HepG2 (cell line): ENCODE measurements around the gene SLC43A1. TPM values are rescaled to one million over a fixed set of nuclear protein-coding genes. Genes with fewer than 3 reads are reported as not detected.

Experiments used
- ATAC-seq: fragments of 200-7000 bp; cut with Tn5 transposase; 3 replicates; pipeline ENCODE4 v1.9.1; 2020; ENCODE audit warnings: mild to moderate bottlenecking, moderate library complexity
- BruUV-seq: library from RNA; stranded (reverse); fragments of 400-500 nt; replicated peaks from 2 replicates; lab custom pipeline; 2021; lab: Mats Ljungman, UMichigan
- CTCF ChIA-PET: fragments of 300-600 bp; formaldehyde crosslinking; extraction: SDS; loops from one replicate; lab custom pipeline; 2021; ENCODE audit warnings: low total read pairs, inconsistent platforms, low intra/inter-chr PET ratio; lab: Yijun Ruan, JAX
- POLR2A ChIA-PET: fragments of 350-600 bp; sonication (Branson Sonifier 250); formaldehyde crosslinking; loops from one replicate; lab custom pipeline; 2020; ENCODE audit warnings: antibody characterized with exemption, inconsistent platforms; lab: Yijun Ruan, JAX
- DNase-seq: peaks from one replicate; pipeline ENCODE4 v3.0.0-alpha.2; 2015; ENCODE audit warnings: low spot score
- FAIRE-seq: peaks from 3 replicates; lab custom pipeline; 2011; peaks lifted over from hg19 to GRCh38; lab: Jason Lieb, UNC
- H2AFZ ChIP-seq: one replicate; pipeline ENCODE4 v1.6.1; 2011; ENCODE audit warnings: low read length, inconsistent platforms
- H3K27ac ChIP-seq: fragments of 300-600 bp; 3 replicates; pipeline ENCODE4 v1.8.0; 2011; ENCODE audit warnings: mixed run types, mild to moderate bottlenecking, mixed read lengths, low read length, inconsistent platforms; ENCODE audit not compliant: insufficient read depth; ENCODE audit errors: extremely low read length
- H3K27me3 ChIP-seq, 2 experiments: fragments of 200-600 bp in 1 of 2; 2 replicates in 1 of 2; 3 replicates in 1 of 2; pipeline versions ENCODE4 v1.6.0 to v1.8.0; 2011; ENCODE audit warnings: low read length in 2 of 2, mild to moderate bottlenecking in 2 of 2, moderate library complexity in 2 of 2, inconsistent platforms in 1 of 2; ENCODE audit not compliant: insufficient read depth in 2 of 2, control insufficient read depth in 1 of 2
- H3K36me3 ChIP-seq, 2 experiments: fragments of 200-600 bp in 1 of 2; replicated peaks in 1 of 2; 2 replicates in 1 of 2; 3 replicates in 1 of 2; pipeline versions ENCODE4 v1.5.1 to v1.8.0; 2011; ENCODE audit warnings: low read length in 2 of 2, inconsistent platforms in 1 of 2; ENCODE audit not compliant: insufficient read depth in 2 of 2, control insufficient read depth in 1 of 2
- H3K4me1 ChIP-seq: 2 replicates; pipeline ENCODE4 v1.5.1; 2012; ENCODE audit warnings: low read length, inconsistent platforms; ENCODE audit not compliant: insufficient read depth
- H3K4me2 ChIP-seq: 2 replicates; pipeline ENCODE4 v1.6.0; 2011; ENCODE audit warnings: low read depth, low read length, inconsistent platforms
- H3K4me3 ChIP-seq, 3 experiments: fragments of 200-600 bp in 1 of 3; sonication (generic), shearing (Covaris generic) in 1 of 3; replicated peaks in 1 of 3; 2 replicates each; pipeline ENCODE4 v1.5.1; 2011 to 2016; ENCODE audit warnings: low read length in 3 of 3, inconsistent platforms in 2 of 3, low read depth in 2 of 3, mild to moderate bottlenecking in 2 of 3, control low read depth in 1 of 3, mixed read lengths in 1 of 3; ENCODE audit not compliant: insufficient read depth in 1 of 3
- H3K79me2 ChIP-seq: one replicate; pipeline ENCODE4 v1.6.1; 2011; ENCODE audit warnings: low read length, inconsistent platforms; ENCODE audit not compliant: insufficient read depth
- H3K9ac ChIP-seq: 2 replicates; pipeline ENCODE4 v1.6.0; 2011; ENCODE audit warnings: mild to moderate bottlenecking, low read depth, low read length, inconsistent platforms; ENCODE audit not compliant: insufficient read depth
- H3K9me3 ChIP-seq: 2 replicates; pipeline ENCODE4 v1.5.1; 2012; ENCODE audit warnings: mild to moderate bottlenecking, low read length
- H4K20me1 ChIP-seq: 2 replicates; pipeline ENCODE4 v1.6.0; 2011; ENCODE audit warnings: inconsistent platforms, mild to moderate bottlenecking, low read length, moderate library complexity; ENCODE audit not compliant: insufficient read depth
- CBFB ChIP-seq: sonication (generic); formaldehyde crosslinking; IDR thresholded peaks from 2 replicates; pipeline ENCODE4 v1.4.0; 2020; ENCODE audit warnings: missing genetic modification reagents
- CCAR2 ChIP-seq: fragments of 200-400 bp; formaldehyde crosslinking; optimal IDR thresholded peaks from 2 replicates; pipeline ENCODE3; 2018; ENCODE audit warnings: low read depth, mild to moderate bottlenecking, low read length, moderate library complexity
- FOXA1 ChIP-seq, 2 experiments: fragments of 450-650 bp in 1 of 2; sonication (generic) in 1 of 2; formaldehyde crosslinking in 1 of 2; IDR thresholded peaks; 2 replicates each; pipeline versions ENCODE4 v1.4.0 to v1.6.1; 2016 to 2020; ENCODE audit warnings: missing genetic modification reagents in 1 of 2
- HHEX ChIP-seq: IDR thresholded peaks from 2 replicates; pipeline ENCODE4 v1.6.1; 2016; ENCODE audit warnings: control low read depth
- KDM5B ChIP-seq: sonication (generic); formaldehyde crosslinking; IDR thresholded peaks from 2 replicates; pipeline ENCODE4 v1.4.0; 2020; ENCODE audit warnings: missing genetic modification reagents, mild to moderate bottlenecking, borderline replicate concordance
- MIER2 ChIP-seq: IDR thresholded peaks from 2 replicates; pipeline ENCODE4 v1.6.1; 2016; ENCODE audit warnings: missing biosample characterization, missing genetic modification reagents
- RBFOX2 ChIP-seq: fragments of 200-400 bp; formaldehyde crosslinking; IDR thresholded peaks from 2 replicates; pipeline ENCODE4 v1.6.1; 2017; ENCODE audit warnings: low read depth, mild to moderate bottlenecking, low read length
- ZBTB3 ChIP-seq: sonication (generic); formaldehyde crosslinking; IDR thresholded peaks from 2 replicates; pipeline ENCODE4 v1.4.0; 2020; ENCODE audit warnings: low read depth, mild to moderate bottlenecking, moderate library complexity, missing genetic modification reagents, borderline replicate concordance
- WGBS: methylation state at CpG from one replicate; pipeline ENCODE4 v1.1.6; 2017; ENCODE audit warnings: low lambda C conversion rate; 5-methylcytosine and 5-hydroxymethylcytosine counted together
- in situ Hi-C: cut with HindIII; loops from 2 replicates; pipeline ENCODE4 v1.10.0; 2017; ENCODE audit warnings: low pct_unique_long_range_greater_than_20kb; ENCODE audit not compliant: extremely low pct_ligation_motif_present
- intact Hi-C: fragments of 100-400 bp; cut with micrococcal nuclease; formaldehyde crosslinking; loops from one replicate; pipeline ENCODE4 v1.10.0; 2022; ENCODE audit not compliant: unreplicated experiment
- polyA plus RNA-seq, 8 experiments: library from polyadenylated mRNA; depleted of rRNA in 3 of 8; stranded (reverse) in 7 of 8; unstranded in 1 of 8; fragments of >200 nt; fragmentation: Illumina TruSeq in 4 of 8; extraction: Trizol in 4 of 8; gene quantifications; 2 replicates each; pipeline versions ENCODE4 v1.2.1 to v1.2.3, GENCODE V29; 2011 to 2016; ENCODE audit warnings: low read depth in 4 of 8, missing spikeins in 1 of 8, mixed read lengths in 1 of 8; ENCODE audit not compliant: insufficient read depth in 1 of 8
- total RNA-seq, 5 experiments: library from RNA; depleted of rRNA; stranded (reverse); fragments of >200 nt; fragmentation: Illumina TruSeq; extraction: Trizol; gene quantifications; 2 replicates each; pipeline ENCODE4 v1.2.3, GENCODE V29; 2016; ENCODE audit warnings: low read depth in 1 of 5
- TF ChIP-seq, protein P1 (sequence below): sonication (generic); formaldehyde crosslinking; IDR thresholded peaks from 2 replicates; pipeline ENCODE4 v1.4.0; 2020; ENCODE audit warnings: missing genetic modification reagents
- TF ChIP-seq, protein P2 (sequence below): sonication (generic); formaldehyde crosslinking; IDR thresholded peaks from 2 replicates; pipeline ENCODE4 v1.4.0; 2020; ENCODE audit warnings: mild to moderate bottlenecking, missing genetic modification reagents
- TF ChIP-seq, protein P3 (sequence below): sonication (generic); formaldehyde crosslinking; IDR thresholded peaks from 2 replicates; pipeline ENCODE4 v1.5.0; 2020; ENCODE audit warnings: mild to moderate bottlenecking, missing genetic modification reagents, moderate library complexity

Gene SLC43A1
- total and polyA plus RNA-seq, 2 of the 13 experiments (the other 11 are each of a cell fraction or from before 2014, with no cell fraction given), result 72.3 to 87.6 TPM

DNA sequence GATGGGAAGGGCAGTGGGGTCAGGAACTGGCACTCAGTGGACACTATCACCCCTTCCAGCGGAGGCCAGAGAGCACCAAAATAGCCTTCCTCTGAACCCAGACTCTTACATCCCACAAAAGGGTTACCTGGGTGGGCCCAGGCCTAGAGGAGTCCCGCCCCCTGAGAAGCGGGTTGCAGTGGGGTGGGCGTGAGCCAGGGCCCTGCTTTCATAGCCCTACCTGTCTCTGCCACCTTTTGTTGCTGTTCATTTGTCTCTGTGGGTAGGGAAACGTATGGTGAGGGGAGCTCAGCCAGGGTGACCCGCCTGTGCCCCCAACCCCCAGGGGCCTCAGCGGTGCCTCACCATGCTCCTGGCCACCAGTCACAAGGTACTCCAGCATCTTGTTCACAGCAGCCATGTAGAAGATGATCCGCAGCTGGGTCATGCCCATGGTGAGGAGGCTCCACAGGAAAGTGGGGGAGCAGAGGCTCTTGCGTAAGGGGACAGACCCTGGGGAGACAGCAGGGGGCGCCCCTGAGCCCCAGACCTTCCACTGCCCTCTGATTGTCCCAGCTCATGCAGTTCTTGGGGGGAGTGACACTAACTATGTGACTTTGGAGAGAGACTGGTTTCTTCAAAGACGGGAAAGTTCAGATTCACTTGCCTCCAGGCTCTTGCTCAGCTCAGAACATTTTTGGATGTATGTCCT is 24.0 kb downstream of the SLC43A1 start:
- Histone ChIP-seq H3K4me2 (no peak overlapping the region), H4K20me1 (no peaks in the 10 kb centered on the region), H3K4me1 (peaks cover 31% of the 10 kb centered on the region), H3K9ac (no peak overlapping the region), H3K36me3 (peaks cover 54 to 79% of the 10 kb centered on the region in 2 experiments), H3K4me3 (no peak overlapping the region), H3K27ac (no peak overlapping the region), H3K27me3 (no peaks in the 10 kb centered on the region), H3K9me3 (no peaks in the 10 kb centered on the region), H3K79me2 (peaks cover 4% of the 10 kb centered on the region), H2AFZ (no peak overlapping the region)
- WGBS, result 100% methylated on average over 6 of the region's 11 CpGs
- peak; percentile 47 for FAIRE-seq
- peak; percentile 51 for ATAC-seq
- in situ Hi-C loops, result loop anchor here (5.0 kb wide), 1 partner anchor 36 kb away; no protein-coding TSS in a partner anchor
- peak; percentile 38 for DNase-seq
- ChIA-PET POLR2A (interaction anchor here (1.0 to 3.5 kb wide), 5 partner anchors 12 to 61 kb away, joined by 3 to 93 read pairs (median 7); partner anchors contain the start of gene SLC43A1), CTCF (interaction anchor here (1.1 to 5.9 kb wide), 2 partner anchors 35 to 70 kb away, joined by 3 to 101 read pairs; no protein-coding TSS in a partner anchor)
- intact Hi-C loops, result no loop called here
- BruUV-seq, result no TSS peak
- TF ChIP-seq MIER2 (no peak), FOXA1 (IDR thresholded peaks at IDR 0.05) (no peak), FOXA1 (CRISPR knock-in tag; IDR thresholded peaks at IDR 0.05) (no peak), KDM5B (CRISPR knock-in tag) (peak; percentile 22; the same call in 1 of the 2 replicates), CBFB (CRISPR knock-in tag) (no peak), ZBTB3 (CRISPR knock-in tag) (no peak), HHEX (CRISPR knock-in tag) (no peak), CCAR2 (peak; percentile 38), RBFOX2 (peak; percentile 43; the same call in 1 of the 2 replicates)
- TF ChIP-seq, protein P1, sequence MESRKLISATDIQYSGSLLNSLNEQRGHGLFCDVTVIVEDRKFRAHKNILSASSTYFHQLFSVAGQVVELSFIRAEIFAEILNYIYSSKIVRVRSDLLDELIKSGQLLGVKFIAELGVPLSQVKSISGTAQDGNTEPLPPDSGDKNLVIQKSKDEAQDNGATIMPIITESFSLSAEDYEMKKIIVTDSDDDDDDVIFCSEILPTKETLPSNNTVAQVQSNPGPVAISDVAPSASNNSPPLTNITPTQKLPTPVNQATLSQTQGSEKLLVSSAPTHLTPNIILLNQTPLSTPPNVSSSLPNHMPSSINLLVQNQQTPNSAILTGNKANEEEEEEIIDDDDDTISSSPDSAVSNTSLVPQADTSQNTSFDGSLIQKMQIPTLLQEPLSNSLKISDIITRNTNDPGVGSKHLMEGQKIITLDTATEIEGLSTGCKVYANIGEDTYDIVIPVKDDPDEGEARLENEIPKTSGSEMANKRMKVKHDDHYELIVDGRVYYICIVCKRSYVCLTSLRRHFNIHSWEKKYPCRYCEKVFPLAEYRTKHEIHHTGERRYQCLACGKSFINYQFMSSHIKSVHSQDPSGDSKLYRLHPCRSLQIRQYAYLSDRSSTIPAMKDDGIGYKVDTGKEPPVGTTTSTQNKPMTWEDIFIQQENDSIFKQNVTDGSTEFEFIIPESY (CRISPR knock-in tag), result peak; percentile 60; the same call in 1 of the 2 replicates
- TF ChIP-seq, protein P2, sequence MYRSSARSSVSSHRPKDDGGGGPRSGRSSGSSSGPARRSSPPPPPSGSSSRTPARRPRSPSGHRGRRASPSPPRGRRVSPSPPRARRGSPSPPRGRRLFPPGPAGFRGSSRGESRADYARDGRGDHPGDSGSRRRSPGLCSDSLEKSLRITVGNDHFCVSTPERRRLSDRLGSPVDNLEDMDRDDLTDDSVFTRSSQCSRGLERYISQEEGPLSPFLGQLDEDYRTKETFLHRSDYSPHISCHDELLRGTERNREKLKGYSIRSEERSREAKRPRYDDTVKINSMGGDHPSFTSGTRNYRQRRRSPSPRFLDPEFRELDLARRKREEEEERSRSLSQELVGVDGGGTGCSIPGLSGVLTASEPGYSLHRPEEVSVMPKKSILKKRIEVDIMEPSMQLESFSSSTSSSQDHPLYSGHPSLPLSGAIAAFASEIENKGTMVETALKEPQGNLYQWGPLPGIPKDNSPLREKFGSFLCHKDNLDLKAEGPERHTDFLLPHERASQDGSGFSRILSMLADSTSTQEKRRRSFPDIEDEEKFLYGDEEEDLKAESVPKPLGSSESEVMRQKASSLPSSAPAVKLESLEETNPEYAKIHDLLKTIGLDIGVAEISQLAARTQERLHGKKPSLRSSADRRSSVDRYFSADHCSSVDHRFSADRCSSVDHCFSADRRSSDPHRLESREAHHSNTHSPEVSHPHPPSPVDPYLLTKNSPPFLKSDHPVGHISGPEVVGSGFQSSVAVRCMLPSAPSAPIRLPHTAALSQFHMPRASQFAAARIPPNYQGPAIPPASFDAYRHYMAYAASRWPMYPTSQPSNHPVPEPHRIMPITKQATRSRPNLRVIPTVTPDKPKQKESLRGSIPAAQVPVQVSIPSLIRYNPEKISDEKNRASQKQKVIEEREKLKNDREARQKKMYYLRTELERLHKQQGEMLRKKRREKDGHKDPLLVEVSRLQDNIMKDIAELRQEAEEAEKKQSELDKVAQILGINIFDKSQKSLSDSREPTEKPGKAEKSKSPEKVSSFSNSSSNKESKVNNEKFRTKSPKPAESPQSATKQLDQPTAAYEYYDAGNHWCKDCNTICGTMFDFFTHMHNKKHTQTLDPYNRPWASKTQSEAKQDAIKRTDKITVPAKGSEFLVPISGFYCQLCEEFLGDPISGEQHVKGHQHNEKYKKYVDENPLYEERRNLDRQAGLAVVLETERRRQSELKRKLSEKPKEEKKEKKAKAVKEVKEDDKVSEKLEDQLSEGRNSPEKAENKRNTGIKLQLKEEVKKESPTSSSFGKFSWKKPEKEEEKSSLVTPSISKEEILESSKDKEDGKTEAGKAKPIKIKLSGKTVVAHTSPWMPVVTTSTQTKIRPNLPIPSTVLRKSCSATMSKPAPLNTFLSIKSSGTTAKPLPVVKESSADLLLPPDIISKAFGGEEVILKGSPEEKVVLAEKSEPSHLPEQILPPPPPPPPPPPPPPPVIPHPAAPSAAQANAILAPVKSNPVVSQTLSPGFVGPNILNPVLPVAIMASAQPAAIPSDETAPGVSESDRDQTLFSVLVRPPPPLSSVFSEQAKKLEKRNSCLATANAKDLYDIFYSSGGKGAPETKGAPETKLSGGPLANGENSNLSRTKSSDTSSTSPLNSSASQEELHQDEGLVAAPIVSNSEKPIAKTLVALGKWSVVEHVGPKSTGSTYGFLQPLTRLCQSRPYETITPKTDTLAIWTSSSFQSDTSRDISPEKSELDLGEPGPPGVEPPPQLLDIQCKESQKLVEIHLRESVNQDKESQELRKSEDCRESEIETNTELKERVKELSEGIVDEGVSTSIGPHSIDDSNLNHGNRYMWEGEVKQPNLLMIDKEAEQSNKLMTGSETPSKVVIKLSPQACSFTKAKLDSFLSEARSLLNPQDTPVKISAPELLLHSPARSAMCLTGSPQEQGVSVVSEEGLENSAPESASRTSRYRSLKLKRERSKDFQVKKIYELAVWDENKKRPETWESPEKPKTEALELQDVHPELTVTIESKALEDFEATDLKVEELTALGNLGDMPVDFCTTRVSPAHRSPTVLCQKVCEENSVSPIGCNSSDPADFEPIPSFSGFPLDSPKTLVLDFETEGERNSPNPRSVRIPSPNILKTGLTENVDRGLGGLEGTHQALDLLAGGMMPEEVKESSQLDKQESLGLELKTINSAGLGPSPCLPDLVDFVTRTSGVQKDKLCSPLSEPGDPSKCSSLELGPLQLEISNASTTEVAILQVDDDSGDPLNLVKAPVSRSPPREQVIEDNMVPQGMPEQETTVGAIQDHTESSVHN (CRISPR knock-in tag), result no peak
- TF ChIP-seq, protein P3, sequence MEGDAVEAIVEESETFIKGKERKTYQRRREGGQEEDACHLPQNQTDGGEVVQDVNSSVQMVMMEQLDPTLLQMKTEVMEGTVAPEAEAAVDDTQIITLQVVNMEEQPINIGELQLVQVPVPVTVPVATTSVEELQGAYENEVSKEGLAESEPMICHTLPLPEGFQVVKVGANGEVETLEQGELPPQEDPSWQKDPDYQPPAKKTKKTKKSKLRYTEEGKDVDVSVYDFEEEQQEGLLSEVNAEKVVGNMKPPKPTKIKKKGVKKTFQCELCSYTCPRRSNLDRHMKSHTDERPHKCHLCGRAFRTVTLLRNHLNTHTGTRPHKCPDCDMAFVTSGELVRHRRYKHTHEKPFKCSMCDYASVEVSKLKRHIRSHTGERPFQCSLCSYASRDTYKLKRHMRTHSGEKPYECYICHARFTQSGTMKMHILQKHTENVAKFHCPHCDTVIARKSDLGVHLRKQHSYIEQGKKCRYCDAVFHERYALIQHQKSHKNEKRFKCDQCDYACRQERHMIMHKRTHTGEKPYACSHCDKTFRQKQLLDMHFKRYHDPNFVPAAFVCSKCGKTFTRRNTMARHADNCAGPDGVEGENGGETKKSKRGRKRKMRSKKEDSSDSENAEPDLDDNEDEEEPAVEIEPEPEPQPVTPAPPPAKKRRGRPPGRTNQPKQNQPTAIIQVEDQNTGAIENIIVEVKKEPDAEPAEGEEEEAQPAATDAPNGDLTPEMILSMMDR (CRISPR knock-in tag), result peak; percentile 83
